ENCODE results near the gene HAGH. TPM values are rescaled to one million over a fixed set of nuclear protein-coding genes. Genes with fewer than 3 reads are reported as not detected.

HAGH gene
- polyA plus RNA-seq, 2 of the 4 experiments (the other 2 are of a cell fraction), result 34.9 to 66.4 TPM

Other genes starting within 250 kb of the HAGH start
- gene IFT140, start 214.8 kb downstream of the HAGH start, polyA plus RNA-seq (2011; rRNA removed), result 6.8 and 6.9 TPM in 2 replicates
- 11.1 to 14.4 TPM (median 13.7 TPM) in 3 replicates for gene IFT140, start 214.8 kb downstream of the HAGH start, polyA plus RNA-seq (2017; fragmentation: RNase III; extraction: RNeasy Plus Mini Kit Qiagen cat#74134 plus additional on column Dnase treatment)
- 6.5 and 8.6 TPM in 2 replicates for gene CRAMP1, start 214.5 kb downstream of the HAGH start, polyA plus RNA-seq (2011; rRNA removed)
- 8.6 to 9.1 TPM (median 9.1 TPM) in 3 replicates for gene CRAMP1, start 214.5 kb downstream of the HAGH start, polyA plus RNA-seq (2017; fragmentation: RNase III; extraction: RNeasy Plus Mini Kit Qiagen cat#74134 plus additional on column Dnase treatment)
- gene JPT2, start 148.5 kb downstream of the HAGH start, polyA plus RNA-seq (2011; rRNA removed), result 91.6 and 97.6 TPM in 2 replicates
- gene JPT2, start 148.5 kb downstream of the HAGH start, polyA plus RNA-seq (2017; fragmentation: RNase III; extraction: RNeasy Plus Mini Kit Qiagen cat#74134 plus additional on column Dnase treatment), result 139 to 156 TPM (median 150 TPM) in 3 replicates
- gene MAPK8IP3, start 120.6 kb downstream of the HAGH start, polyA plus RNA-seq (2011; rRNA removed), result 12.0 and 13.4 TPM in 2 replicates
- gene MAPK8IP3, start 120.6 kb downstream of the HAGH start, polyA plus RNA-seq (2017; fragmentation: RNase III; extraction: RNeasy Plus Mini Kit Qiagen cat#74134 plus additional on column Dnase treatment), result 48.2 to 55.1 TPM (median 53.3 TPM) in 3 replicates
- gene NME3, start 55.3 kb downstream of the HAGH start, polyA plus RNA-seq (2011; rRNA removed), result 15.2 and 15.7 TPM in 2 replicates
- gene NME3, start 55.3 kb downstream of the HAGH start, polyA plus RNA-seq (2017; fragmentation: RNase III; extraction: RNeasy Plus Mini Kit Qiagen cat#74134 plus additional on column Dnase treatment), result 46.4 to 59.2 TPM (median 49.9 TPM) in 3 replicates
- gene EME2, start 54.0 kb downstream of the HAGH start, polyA plus RNA-seq (2011; rRNA removed), result 2.9 and 3.7 TPM in 2 replicates
- gene EME2, start 54.0 kb downstream of the HAGH start, polyA plus RNA-seq (2017; fragmentation: RNase III; extraction: RNeasy Plus Mini Kit Qiagen cat#74134 plus additional on column Dnase treatment), result 13.0 to 17.3 TPM (median 16.5 TPM) in 3 replicates
- 105 and 118 TPM in 2 replicates for gene MRPS34, start 53.7 kb downstream of the HAGH start, polyA plus RNA-seq (2011; rRNA removed)
- 210 to 220 TPM (median 214 TPM) in 3 replicates for gene MRPS34, start 53.7 kb downstream of the HAGH start, polyA plus RNA-seq (2017; fragmentation: RNase III; extraction: RNeasy Plus Mini Kit Qiagen cat#74134 plus additional on column Dnase treatment)
- gene SPSB3, start 44.3 kb downstream of the HAGH start, polyA plus RNA-seq (2011; rRNA removed), result 9.2 and 10.6 TPM in 2 replicates
- 10.6 to 17.3 TPM (median 14.6 TPM) in 3 replicates for gene SPSB3, start 44.3 kb downstream of the HAGH start, polyA plus RNA-seq (2017; fragmentation: RNase III; extraction: RNeasy Plus Mini Kit Qiagen cat#74134 plus additional on column Dnase treatment)
- 21.9 and 24.7 TPM in 2 replicates for gene NUBP2, start 43.9 kb downstream of the HAGH start, polyA plus RNA-seq (2011; rRNA removed)
- 58.9 to 65.3 TPM (median 60.7 TPM) in 3 replicates for gene NUBP2, start 43.9 kb downstream of the HAGH start, polyA plus RNA-seq (2017; fragmentation: RNase III; extraction: RNeasy Plus Mini Kit Qiagen cat#74134 plus additional on column Dnase treatment)
- gene IGFALS, start 33.1 kb downstream of the HAGH start, polyA plus RNA-seq (2011; rRNA removed), result 0.08 TPM in 1 of 2 replicates, not detected in the other
- 0.05 to 0.08 TPM in 2 of 3 replicates, not detected in the other for gene IGFALS, start 33.1 kb downstream of the HAGH start, polyA plus RNA-seq (2017; fragmentation: RNase III; extraction: RNeasy Plus Mini Kit Qiagen cat#74134 plus additional on column Dnase treatment)
- 30.2 and 30.6 TPM in 2 replicates for gene FAHD1, start 381 bp upstream of the HAGH start, polyA plus RNA-seq (2011; rRNA removed)
- gene FAHD1, start 381 bp upstream of the HAGH start, polyA plus RNA-seq (2017; fragmentation: RNase III; extraction: RNeasy Plus Mini Kit Qiagen cat#74134 plus additional on column Dnase treatment), result 63.2 to 68.4 TPM (median 64.5 TPM) in 3 replicates
- 7.5 and 9.1 TPM in 2 replicates for gene MEIOB, start 45.3 kb upstream of the HAGH start, polyA plus RNA-seq (2011; rRNA removed)
- 2.9 to 3.5 TPM (median 2.9 TPM) in 3 replicates for gene MEIOB, start 45.3 kb upstream of the HAGH start, polyA plus RNA-seq (2017; fragmentation: RNase III; extraction: RNeasy Plus Mini Kit Qiagen cat#74134 plus additional on column Dnase treatment)
- 1.1 and 1.5 TPM in 2 replicates for gene HS3ST6, start 91.6 kb upstream of the HAGH start, polyA plus RNA-seq (2011; rRNA removed)
- gene HS3ST6, start 91.6 kb upstream of the HAGH start, polyA plus RNA-seq (2017; fragmentation: RNase III; extraction: RNeasy Plus Mini Kit Qiagen cat#74134 plus additional on column Dnase treatment), result 1.4 to 2.6 TPM (median 2.0 TPM) in 3 replicates
- gene MSRB1, start 116.4 kb upstream of the HAGH start, polyA plus RNA-seq (2011; rRNA removed), result 27.7 and 34.4 TPM in 2 replicates
- 27.7 to 38.4 TPM (median 37.5 TPM) in 3 replicates for gene MSRB1, start 116.4 kb upstream of the HAGH start, polyA plus RNA-seq (2017; fragmentation: RNase III; extraction: RNeasy Plus Mini Kit Qiagen cat#74134 plus additional on column Dnase treatment)
- gene RPL3L, start 127.9 kb upstream of the HAGH start, polyA plus RNA-seq (2011; rRNA removed), result not detected in 2 replicates
- gene RPL3L, start 127.9 kb upstream of the HAGH start, polyA plus RNA-seq (2017; fragmentation: RNase III; extraction: RNeasy Plus Mini Kit Qiagen cat#74134 plus additional on column Dnase treatment), result 0.20 TPM in 1 of 3 replicates, not detected in the others
- gene NDUFB10, start 132.7 kb upstream of the HAGH start, polyA plus RNA-seq (2011; rRNA removed), result 151 and 198 TPM in 2 replicates
- gene NDUFB10, start 132.7 kb upstream of the HAGH start, polyA plus RNA-seq (2017; fragmentation: RNase III; extraction: RNeasy Plus Mini Kit Qiagen cat#74134 plus additional on column Dnase treatment), result 367 to 410 TPM (median 389 TPM) in 3 replicates
- gene RPS2, start 138.0 kb upstream of the HAGH start, polyA plus RNA-seq (2011; rRNA removed), result 2,621 and 3,507 TPM in 2 replicates
- gene RPS2, start 138.0 kb upstream of the HAGH start, polyA plus RNA-seq (2017; fragmentation: RNase III; extraction: RNeasy Plus Mini Kit Qiagen cat#74134 plus additional on column Dnase treatment), result 3,378 to 3,689 TPM (median 3,626 TPM) in 3 replicates
- gene RNF151, start 140.0 kb upstream of the HAGH start, polyA plus RNA-seq (2011; rRNA removed), result not detected in 2 replicates
- gene RNF151, start 140.0 kb upstream of the HAGH start, polyA plus RNA-seq (2017; fragmentation: RNase III; extraction: RNeasy Plus Mini Kit Qiagen cat#74134 plus additional on column Dnase treatment), result not detected in 3 replicates
- gene TBL3, start 145.2 kb upstream of the HAGH start, polyA plus RNA-seq (2011; rRNA removed), result 21.9 and 25.9 TPM in 2 replicates
- gene TBL3, start 145.2 kb upstream of the HAGH start, polyA plus RNA-seq (2017; fragmentation: RNase III; extraction: RNeasy Plus Mini Kit Qiagen cat#74134 plus additional on column Dnase treatment), result 41.9 to 45.0 TPM (median 42.8 TPM) in 3 replicates
- not detected in 2 replicates for gene NOXO1, start 154.6 kb upstream of the HAGH start, polyA plus RNA-seq (2011; rRNA removed)
- 0.25 to 0.32 TPM (median 0.26 TPM) in 3 replicates for gene NOXO1, start 154.6 kb upstream of the HAGH start, polyA plus RNA-seq (2017; fragmentation: RNase III; extraction: RNeasy Plus Mini Kit Qiagen cat#74134 plus additional on column Dnase treatment)
- gene GFER, start 157.4 kb upstream of the HAGH start, polyA plus RNA-seq (2011; rRNA removed), result 11.9 and 12.9 TPM in 2 replicates
- gene GFER, start 157.4 kb upstream of the HAGH start, polyA plus RNA-seq (2017; fragmentation: RNase III; extraction: RNeasy Plus Mini Kit Qiagen cat#74134 plus additional on column Dnase treatment), result 33.9 to 34.9 TPM (median 34.8 TPM) in 3 replicates
- 4.9 and 5.7 TPM in 2 replicates for gene SYNGR3, start 163.1 kb upstream of the HAGH start, polyA plus RNA-seq (2011; rRNA removed)
- gene SYNGR3, start 163.1 kb upstream of the HAGH start, polyA plus RNA-seq (2017; fragmentation: RNase III; extraction: RNeasy Plus Mini Kit Qiagen cat#74134 plus additional on column Dnase treatment), result 4.1 to 5.0 TPM (median 4.4 TPM) in 3 replicates
- 15.3 and 17.7 TPM in 2 replicates for gene ZNF598, start 183.0 kb upstream of the HAGH start, polyA plus RNA-seq (2011; rRNA removed)
- 32.7 to 35.0 TPM (median 33.8 TPM) in 3 replicates for gene ZNF598, start 183.0 kb upstream of the HAGH start, polyA plus RNA-seq (2017; fragmentation: RNase III; extraction: RNeasy Plus Mini Kit Qiagen cat#74134 plus additional on column Dnase treatment)
- 0.13 and 0.26 TPM in 2 replicates for gene NPW, start 193.0 kb upstream of the HAGH start, polyA plus RNA-seq (2011; rRNA removed)
- 1.0 to 1.6 TPM (median 1.2 TPM) in 3 replicates for gene NPW, start 193.0 kb upstream of the HAGH start, polyA plus RNA-seq (2017; fragmentation: RNase III; extraction: RNeasy Plus Mini Kit Qiagen cat#74134 plus additional on column Dnase treatment)
- 33.1 and 35.0 TPM in 2 replicates for gene NHERF2, start 200.1 kb upstream of the HAGH start, polyA plus RNA-seq (2011; rRNA removed)
- gene NHERF2, start 200.1 kb upstream of the HAGH start, polyA plus RNA-seq (2017; fragmentation: RNase III; extraction: RNeasy Plus Mini Kit Qiagen cat#74134 plus additional on column Dnase treatment), result 27.3 to 32.3 TPM (median 31.0 TPM) in 3 replicates
- gene NTHL1, start 221.0 kb upstream of the HAGH start, polyA plus RNA-seq (2011; rRNA removed), result 28.8 and 34.8 TPM in 2 replicates
- 41.4 to 42.3 TPM (median 42.1 TPM) in 3 replicates for gene NTHL1, start 221.0 kb upstream of the HAGH start, polyA plus RNA-seq (2017; fragmentation: RNase III; extraction: RNeasy Plus Mini Kit Qiagen cat#74134 plus additional on column Dnase treatment)
- 32.6 and 41.7 TPM in 2 replicates for gene TSC2, start 221.2 kb upstream of the HAGH start, polyA plus RNA-seq (2011; rRNA removed)
- 42.0 to 47.3 TPM (median 45.1 TPM) in 3 replicates for gene TSC2, start 221.2 kb upstream of the HAGH start, polyA plus RNA-seq (2017; fragmentation: RNase III; extraction: RNeasy Plus Mini Kit Qiagen cat#74134 plus additional on column Dnase treatment)